Ammon's horn (tissue), 1 donor: ENCODE data around the gene DMRTC2.
"Not testable (repeated sequence)": the region's sequence is repeated elsewhere in the genome, so short reads cannot be mapped to it uniquely, and the experiment has no call there.

Experiments used
- DNase-seq: peaks from one replicate; pipeline ENCODE4 v3.0.0-alpha.2; 2016; ENCODE audit warnings: low spot score

The DMRTC2 gene

DNA sequence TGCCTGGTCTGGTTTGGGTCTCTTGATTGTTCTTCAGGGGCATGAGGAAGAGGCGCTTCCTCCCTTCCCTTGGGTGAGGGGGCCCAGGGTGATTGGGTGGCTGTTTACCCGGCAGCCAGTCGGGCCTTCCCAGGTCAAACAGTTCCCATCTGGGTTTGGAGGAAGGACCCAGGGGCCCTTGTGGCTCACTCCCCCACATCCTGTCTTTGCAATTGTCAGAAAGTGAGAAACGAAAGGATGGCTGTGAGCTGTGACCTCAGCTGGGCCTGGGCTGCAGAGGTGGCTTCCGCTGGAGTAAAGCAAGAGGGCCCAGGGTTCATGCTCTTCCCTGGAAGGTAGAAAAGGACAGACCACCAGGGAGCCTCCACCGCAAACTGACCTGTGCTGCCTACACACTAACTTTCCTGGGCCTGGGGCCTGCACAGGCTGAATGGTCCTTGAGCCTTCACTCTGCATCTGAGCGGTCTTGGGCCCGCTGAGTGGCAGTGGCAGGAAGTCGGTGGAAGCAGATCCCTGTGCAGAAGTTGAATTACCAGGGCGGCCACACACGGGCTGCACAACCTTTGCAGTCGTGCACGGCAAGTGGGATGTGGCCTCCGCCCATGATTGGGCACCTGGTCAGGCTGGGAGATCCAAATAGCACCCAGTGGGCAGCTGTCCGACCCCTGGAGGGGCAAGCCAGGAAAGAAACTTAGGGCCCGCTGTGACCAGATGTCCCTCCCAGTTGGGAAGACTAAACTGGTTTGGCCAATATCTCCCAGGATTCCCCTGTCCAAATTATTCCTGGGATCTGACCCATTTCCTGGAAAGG is 26.9 kb downstream of the DMRTC2 start:
- DNase-seq: peak; percentile 52

DNA sequence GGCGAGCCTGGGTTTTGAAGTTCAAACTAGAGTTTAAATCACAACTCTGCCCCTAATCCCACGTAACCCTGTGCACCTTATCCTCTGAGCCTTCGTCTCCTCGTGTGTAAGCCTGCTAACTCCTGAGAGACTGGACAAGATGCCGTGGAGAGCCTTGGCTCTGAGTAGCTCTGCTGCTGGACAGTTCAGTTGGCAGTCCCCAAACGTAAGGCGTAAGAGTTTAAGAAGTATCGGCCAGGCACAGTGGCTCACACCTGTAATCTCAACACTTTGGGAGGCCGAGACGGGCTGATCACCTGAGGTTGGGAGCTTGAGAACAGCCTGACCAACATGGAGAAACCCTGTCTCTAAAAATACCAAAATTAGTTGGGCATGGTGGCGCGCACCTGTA is 27.5 kb downstream of the DMRTC2 start:
- no peak for DNase-seq

DNA sequence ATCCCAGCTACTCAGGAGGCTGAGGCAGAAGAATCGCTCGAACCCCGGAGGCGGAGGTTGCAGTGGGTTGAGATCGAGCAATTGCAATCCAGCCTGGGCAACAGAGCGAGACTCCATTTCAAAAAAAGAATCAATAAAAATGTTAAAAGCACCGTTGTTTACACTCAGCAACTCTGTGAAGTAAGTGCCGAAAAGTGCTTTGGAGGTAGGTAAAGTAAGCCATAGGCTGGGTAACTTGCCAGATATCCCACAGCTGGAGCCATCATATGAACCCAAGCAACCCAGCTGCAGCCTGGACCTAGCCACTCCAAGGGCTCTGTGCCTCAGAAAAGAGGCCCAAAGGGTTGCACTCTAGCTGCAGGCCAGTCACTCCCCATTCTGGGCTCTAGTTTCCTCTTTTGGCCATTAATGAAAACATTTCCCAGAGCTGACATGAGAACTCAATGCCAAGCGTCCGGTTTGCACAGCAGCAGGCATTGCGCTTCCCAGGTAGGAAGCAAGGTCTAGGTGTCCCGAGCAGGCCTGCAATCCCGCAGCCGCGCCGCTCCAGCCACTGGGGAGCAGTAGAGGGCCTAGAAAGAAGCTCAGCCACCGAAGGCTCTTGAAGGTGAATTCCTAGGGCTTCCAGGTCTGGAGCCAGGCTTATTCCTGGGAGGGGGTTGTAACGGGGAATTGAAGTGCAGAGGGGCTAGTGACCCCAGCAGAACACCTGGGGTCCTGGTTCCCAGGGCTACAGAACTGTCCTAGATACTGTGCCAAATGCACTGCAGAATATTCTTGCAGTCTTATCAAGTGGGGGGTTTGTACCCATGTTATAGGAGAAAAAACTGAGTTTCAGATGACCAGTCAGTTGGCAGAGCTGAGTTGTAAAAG is 28.2 kb downstream of the DMRTC2 start:
- peak; percentile 68 for DNase-seq

DNA sequence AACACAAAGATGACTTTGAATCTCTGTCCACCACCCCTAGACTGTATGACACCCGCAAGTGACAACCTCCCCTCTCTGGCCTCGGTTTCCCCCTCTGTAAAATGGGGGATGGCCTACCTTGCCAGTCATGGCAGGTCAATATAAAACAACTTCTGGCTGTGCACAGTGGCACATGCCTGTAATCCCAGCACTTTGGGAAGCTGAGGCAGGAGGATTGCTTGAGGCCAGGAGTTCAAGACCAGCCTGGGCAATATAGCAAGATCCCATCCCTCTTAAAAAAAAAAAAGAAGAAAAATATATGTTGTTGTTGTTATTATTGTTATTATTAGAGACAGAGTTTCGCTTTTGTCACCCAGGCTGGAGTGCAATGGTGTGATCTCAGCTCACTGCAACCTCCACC is 31.1 kb downstream of the DMRTC2 start:
- DNase-seq: not testable (repeated sequence)

DNA sequence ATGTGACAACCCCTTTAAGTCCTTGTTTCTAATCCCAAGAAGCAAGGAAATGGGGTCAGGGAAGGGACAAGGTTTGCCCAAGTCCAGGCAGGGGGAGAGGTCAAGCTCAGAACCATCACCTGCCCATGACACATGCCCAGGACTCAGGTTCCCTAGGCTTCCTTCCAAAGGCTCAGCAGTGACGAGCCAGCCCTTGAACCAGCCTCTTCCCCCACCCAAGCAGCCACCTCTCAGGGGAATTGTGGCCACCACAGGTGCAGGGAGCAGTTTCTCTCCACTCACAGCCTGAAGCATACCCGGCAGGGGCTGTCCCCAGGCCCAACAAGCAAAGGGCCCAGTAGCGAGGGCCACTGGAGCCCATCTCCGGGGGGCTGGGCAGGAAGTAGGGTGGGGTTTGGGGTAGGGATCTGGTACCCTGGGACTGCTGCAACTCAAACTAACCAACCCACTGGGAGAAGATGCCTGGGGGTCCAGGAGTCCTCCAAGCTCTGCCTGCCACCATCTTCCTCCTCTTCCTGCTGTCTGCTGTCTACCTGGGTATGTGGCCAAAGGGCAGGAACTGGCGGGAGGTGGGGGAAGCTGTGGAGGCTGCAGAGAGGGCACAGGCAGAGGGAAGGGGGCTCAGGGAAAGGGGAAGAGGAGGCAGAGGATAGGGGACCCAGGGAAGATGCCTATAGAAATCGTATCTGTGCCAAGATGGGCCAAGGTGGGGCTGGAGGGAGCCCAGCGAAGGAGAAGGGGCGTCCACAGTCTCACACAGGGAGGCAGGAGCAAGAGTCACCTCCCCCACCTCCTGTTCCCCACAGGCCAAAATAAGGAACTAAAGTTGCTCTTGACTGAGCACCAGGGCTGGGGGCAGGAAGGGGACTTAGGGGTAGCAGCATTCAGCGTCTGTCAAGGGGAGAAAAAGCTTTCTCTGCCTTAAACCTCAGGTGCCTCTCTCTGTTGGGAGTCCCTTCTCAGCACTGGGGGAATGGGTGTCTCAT is 32.3 kb downstream of the DMRTC2 start, which contains the start of gene CD79A:
TSS of gene CD79A (plus strand) at position 433 of the 986 bp plus-strand sequence. CDS start at position 459, 26 bp downstream.
- DNase-seq: no peak

DNA sequence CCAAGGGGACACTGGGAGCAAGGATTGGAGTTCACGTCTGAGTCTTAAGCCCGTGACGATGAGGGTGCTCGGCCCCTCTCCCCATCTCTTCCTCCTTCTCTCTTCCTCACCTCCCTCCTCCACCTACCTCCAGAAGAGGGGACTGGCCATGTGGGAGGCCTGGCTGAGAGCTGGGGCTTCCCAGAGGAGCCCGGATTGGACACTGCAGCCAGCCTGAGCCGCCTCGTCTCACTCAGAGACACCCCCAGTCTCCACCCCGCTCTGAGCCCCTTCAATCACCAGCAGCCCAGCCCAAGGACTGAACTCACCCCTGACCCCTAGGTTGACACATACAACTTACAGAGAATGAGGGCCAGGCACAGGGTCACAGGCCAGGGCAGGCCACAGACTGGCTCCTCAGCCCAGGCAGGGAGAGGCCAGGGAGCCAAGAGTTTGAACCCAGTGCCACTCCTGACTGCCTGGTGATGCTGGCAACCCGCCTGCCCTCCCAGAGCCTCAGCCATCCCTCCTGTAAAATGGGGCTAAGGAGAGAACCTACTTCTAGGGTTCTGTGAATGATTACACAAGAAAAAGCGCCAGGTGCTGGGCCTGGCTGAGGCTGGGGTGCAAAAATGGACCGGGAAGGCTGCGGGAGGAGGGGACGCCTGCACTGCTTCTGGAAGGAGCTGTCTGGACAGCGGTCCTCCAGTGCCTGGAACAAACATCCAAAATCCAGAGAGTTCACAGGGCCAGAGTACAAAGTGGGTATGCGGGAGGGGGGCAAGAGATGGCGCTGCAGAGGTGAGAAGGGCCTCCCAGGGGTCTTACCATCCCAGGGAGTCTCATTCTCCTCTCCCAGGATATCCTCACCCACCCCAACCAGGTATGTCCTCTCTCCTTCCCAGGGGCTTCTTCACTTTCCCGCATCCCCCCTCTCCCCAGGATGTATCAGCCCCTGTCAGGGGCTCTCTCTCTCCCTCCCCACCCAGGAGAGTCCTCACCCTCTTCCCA is 33.4 kb downstream of the DMRTC2 start:
- no peak for DNase-seq

DNA sequence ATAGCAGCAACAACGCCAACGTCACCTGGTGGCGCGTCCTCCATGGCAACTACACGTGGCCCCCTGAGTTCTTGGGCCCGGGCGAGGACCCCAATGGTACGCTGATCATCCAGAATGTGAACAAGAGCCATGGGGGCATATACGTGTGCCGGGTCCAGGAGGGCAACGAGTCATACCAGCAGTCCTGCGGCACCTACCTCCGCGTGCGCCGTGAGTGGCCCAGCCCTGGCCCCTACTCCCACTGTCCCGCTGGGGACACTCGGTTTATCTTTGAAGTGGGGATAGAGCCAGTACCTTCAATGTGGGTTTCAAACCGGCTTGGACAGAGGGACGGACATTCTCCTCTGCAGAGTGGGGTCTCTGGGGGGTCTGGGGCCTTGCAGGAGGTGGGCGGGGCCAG is 34.2 kb downstream of the DMRTC2 start:
- no peak for DNase-seq

DNA sequence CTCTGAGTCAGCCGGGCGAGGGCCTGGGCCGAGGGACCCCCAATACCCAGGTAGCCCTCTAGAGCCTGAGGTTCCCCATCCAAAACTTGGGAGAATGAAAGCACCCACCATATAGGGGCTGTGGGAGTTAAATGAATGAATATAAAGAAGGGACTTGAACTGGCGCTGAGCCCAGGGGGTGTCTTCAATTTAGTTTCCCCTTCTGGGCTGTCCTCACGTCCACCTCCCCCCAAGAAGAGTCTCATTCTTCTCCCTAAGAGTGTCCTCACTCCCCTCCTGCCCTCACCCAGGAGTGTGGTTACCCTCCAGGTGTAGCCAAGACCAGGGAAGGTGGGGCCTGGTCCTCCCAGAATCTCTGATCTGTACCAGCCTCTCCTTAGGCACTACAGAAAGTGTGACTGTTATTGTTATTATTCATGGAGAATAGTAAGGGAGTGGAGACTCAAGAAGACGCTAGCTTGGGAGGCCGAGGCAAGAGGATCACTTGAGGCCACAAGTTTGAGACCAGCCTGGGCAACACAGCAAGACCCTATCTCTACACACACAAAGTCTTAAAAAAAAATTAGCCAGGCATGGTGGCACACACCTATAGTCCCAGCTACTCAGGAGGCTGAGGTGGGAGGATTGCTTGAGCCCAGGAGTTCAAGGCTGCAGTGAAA is 35.0 kb downstream of the DMRTC2 start:
- no peak for DNase-seq

DNA sequence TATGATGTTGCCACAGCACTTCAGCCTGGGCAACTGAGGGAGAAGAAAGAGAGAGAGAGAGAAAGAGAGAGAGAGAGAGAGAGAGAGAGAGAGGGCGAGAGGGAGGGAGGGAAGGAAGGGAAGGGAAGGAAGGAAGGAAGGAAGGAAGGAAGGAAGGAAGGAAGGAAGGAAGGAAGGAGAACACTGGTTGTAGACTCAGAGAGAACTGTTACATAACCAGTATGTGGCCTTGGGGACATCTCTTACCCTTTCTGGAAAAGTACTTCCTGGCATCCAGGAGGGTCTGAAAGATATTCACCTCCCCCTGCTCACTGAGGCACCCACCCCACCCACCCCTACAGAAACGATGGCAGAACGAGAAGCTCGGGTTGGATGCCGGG is 35.5 kb downstream of the DMRTC2 start:
- no peak for DNase-seq

DNA sequence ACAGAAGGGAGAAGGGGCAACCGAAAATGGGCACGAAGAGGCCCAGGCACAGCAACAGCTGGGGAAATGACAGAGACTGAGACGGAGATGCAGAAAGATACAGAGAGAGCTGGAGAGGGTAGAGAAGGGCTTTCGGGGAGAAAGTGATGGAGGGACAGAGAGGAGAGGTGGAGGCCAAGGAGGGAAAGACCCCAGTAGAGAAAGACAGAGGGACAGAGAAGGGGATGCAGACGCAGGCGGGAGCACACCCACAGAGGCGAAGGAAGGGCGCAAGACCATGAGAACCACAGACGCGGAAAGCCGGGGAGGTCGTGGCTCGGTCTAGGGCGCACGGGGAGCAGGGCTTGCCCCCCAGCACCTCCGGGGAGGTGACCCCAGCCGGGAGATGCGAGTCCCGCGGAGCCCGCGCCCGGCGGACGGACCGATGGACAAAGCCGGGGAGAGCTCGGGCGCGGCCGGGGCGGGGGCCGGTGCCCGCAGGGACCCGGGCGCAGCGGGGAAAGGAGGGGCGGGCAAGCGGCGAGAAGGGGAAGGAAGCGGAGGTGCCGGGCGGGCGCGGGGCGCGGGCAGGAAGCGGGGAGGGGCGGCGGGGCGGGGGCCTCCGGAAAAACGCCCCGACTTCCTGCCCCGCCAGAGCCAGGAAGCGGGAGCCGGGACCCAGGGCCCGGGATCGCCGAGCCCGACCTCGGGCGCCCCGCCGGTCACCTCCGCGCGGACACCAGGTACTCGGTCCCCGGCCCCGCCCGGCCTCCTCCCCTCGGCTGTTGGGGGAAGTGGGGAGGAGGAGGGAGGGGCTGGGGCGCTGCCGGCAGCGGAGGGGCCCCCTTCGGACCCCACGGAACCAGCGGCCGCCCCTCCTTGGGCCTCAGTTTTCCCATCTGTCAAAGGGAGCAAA is 38.0 kb downstream of the DMRTC2 start, which contains the start of gene ARHGEF1:
TSS of gene ARHGEF1 (plus strand) at position 617 of the 895 bp plus-strand sequence. CDS start 4,899 bp downstream, outside the sequence.
- peak; percentile 35 for DNase-seq

DNA sequence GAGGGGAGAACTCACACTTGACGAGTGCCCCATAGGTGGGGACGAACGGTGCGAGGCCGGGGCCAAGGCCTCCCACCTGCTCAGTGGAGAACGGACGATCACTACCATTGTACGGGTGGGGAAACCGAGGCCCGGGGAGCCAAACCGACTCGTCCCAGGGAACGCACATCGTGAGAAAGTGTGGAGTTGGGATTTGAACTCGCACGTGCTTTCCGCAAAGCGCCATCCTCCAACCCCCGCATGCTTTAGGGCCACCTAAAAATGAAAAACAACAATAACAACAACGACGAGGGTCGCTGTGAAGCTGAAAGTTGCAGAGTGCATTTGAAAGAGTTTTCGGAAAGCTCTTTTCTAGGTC is 38.6 kb downstream of the DMRTC2 start:
- DNase-seq: no peak

DNA sequence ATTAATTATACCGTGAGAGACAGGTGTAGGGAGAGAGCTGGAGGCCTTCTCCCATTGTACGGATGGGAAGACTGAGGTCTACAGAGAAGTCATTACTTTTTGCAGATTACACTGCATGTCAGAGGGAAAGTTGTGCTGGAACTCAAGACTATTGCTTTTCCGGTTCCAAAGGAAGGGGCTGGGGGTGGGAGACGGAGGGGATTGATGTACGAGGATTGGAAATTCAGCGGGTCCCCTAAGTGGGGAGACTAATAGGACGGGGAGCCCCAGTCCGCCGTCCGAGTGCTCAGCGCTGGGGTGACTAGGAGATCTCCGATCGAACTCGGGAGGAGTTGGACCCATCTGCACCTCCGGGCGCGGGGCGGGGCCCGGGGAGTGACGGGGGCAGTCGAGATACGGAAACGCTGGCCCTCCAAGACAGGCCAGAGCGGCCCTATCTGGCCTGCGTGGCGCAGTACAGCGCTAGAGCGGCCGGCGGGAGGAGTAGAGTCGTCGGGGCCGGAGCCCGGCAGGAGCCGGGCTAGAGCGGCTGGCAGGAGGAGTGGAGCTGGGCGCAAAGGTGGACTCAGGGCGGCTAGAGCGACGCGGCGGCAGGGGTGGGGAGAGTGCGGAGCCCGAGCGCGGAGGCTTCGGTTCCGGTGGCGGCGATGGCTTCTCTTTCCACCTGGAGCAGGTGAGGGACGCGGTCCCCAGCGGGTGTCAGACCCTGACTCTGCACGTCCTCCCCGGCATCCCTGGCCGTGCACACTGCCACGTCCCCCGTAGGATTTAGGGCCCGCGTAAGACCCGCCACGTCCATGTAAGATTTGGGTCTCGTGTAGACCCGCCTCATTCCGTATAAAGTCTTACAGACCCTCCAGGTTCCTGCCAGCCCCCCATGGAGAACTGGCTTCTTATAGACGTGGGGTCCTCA is 39.2 kb downstream of the DMRTC2 start:
- DNase-seq: peak; percentile 97

DNA sequence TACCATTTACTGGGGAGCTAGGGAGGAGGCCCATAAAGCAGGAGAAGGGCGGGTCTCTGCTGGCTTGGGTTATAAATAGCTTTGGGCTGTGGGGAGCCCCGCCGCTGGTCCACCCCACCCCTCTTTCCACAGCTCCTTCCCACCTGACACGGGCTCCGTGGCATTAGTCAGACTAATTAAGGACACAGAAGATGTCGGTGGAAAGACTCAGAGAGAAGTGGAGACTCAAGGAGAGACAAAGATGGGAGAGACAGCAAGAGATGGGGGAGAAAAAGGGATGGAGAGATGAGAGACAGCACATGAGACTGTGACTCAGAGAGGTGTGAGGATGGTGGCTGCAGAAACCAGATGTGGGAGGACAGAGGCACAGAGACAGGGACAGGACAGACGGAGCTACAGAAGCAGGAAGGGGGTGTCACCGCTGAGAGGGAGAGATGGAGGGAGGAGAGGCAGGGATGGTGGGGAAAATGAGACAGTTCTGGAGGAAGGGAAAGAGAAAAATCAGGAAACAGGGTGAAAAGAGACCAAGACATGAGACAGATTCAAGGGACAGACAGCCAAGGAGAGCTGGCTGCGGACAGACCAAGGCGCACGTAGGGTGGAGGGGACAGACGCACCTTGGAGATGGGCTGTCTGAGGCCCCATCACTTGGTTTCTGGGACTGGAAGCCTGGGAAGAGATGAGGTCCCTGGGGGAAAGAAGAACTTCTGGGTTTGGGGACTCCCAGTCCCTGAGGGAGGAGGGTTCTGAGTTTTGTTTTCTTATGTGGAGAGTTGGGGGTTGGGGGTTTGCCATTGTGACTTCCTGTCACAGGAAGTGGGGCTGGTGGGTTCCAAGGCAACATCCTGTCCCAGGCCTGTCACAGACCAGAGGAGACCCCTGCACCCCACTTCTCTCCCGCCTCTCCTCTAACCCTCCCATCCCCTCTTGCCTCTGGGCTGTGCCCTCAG is 42.2 kb downstream of the DMRTC2 start:
- no peak for DNase-seq

DNA sequence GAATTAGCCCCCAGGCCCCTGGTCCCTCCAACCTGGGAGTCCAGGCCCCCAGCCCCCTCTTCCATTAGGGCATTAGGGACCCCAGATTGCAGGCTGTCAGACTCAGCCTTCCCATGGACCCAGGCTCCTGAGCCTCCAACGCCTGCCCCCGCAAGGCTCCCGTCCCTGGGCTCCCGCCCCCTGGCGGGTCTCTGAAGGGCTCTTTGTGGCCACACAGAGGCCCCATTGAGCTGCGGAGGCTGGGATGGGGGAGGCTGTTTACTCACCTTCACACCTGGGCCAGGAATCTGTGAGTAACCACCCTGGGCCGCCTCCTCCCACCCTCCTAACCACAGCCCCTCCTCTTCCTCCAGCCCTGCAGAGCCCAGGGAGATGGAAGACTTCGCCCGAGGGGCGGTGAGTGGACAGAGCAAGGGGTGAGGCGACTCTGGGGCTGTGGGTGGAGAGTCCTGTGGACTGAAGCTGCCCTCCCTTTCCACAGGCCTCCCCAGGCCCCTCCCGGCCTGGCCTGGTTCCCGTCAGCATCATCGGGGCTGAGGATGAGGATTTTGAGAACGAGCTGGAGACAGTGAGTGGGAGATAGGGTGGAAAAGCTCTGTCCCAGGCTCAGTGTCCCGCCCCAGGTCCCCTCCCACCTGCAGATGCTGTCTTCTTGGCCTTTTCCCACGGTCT is 43.0 kb downstream of the DMRTC2 start:
- DNase-seq: peak; percentile 48

DNA sequence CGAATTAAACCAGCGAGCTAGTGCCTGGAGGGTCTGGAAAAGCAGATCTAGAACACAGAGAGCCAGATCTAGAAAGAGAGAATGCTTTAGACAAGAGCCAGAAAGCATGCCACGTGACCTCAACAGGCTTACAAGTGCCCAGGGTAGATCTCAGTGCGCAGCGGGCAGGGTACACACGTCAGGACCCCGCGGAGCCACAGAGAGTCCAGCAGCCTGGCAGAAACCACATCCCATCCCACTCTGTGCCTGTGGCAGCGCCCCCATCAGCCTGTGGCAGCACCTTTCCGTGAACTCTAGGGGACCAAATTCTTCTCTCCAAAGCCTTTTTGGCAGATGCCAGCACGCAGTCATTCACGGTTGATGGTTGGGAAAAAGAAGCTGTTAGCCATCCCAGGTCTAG is 44.1 kb downstream of the DMRTC2 start:
- DNase-seq: no peak

DNA sequence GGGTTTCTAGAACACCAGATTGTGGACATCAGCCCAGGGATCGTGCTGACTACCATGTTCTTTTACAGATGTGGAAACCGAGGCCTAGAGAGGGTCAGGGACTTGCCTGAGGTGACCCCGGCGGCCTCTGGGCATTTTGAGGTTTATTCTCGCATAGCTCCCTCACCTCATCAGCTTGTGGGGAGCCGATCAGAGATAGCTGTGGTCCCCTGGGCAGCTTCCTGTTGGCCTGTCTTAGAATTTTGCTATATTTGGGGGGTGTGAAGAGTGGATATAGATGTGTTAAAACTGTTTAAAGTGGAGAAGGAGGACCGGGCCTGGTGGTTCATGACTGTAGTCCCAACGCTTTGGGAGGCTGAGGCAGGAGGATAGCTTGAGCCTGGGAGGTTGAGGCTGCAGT is 45.1 kb downstream of the DMRTC2 start:
- DNase-seq: no peak
